Colonic mucosa (tissue), 4 donors: ENCODE data around the gene SPATA20. TPM values are rescaled to one million over a fixed set of nuclear protein-coding genes. Genes with fewer than 3 reads are reported as not detected.

ENCODE experiments used
- DNase-seq: peaks from one replicate; pipeline ENCODE4 v3.0.0-alpha.2; 2020
- H3K27ac ChIP-seq: fragments of 200-600 bp; one replicate; pipeline ENCODE4 v1.8.0; 2021
- H3K27me3 ChIP-seq: fragments of 200-600 bp; one replicate; pipeline ENCODE4 v1.8.0; 2021
- H3K36me3 ChIP-seq: fragments of 200-600 bp; one replicate; pipeline ENCODE4 v1.8.0; 2021
- H3K4me1 ChIP-seq: fragments of 200-600 bp; one replicate; pipeline ENCODE4 v1.8.0; 2021; ENCODE audit warnings: mild to moderate bottlenecking
- H3K4me3 ChIP-seq: fragments of 200-600 bp; one replicate; pipeline ENCODE4 v1.8.0; 2021
- H3K9ac ChIP-seq, 2 donors: one replicate each; pipeline ENCODE4 v1.7.0; 2013; ENCODE audit warnings: control low read depth in 2 of 2, low read depth in 2 of 2, low read length in 2 of 2
- H3K9me3 ChIP-seq: fragments of 200-600 bp; one replicate; pipeline ENCODE4 v1.8.0; 2021
- CTCF ChIP-seq: fragments of 200-600 bp; IDR thresholded peaks from one replicate; pipeline ENCODE4 v1.8.0; 2022; ENCODE audit warnings: antibody characterized with exemption, mild to moderate bottlenecking
- intact Hi-C: fragments of 100-400 bp; cut with DNase I; formaldehyde crosslinking; loops from one replicate; pipeline ENCODE4 v1.14.1; 2022
- total RNA-seq, 2 donors: library from RNA; stranded (reverse); fragmentation: NEBNext Ultra II Directional in 1 of 2; extraction: Animal tissue kit (Norgen Biotek cat#: 25700) in 1 of 2; gene quantifications; one replicate each; pipeline ENCODE4 v1.2.1, GENCODE V29; 2021
- donor health status: healthy.
- donor health status: DM: no; HTN: no; CAD: no.
- donor health status: DM: no; HTN: no; CAD: no.

SPATA20 gene
- total RNA-seq, 2 donors from 2014 or later: 41.6 to 53.1 TPM

- Histone ChIP-seq H3K4me1 (no peaks in the 10 kb centered on the region), H3K4me3 (no peak overlapping the region), H3K9me3 (no peaks in the 10 kb centered on the region), H3K27me3 (peaks cover 4% of the 10 kb centered on the region), H3K36me3 (no peaks in the 10 kb centered on the region), H3K9ac (no peak overlapping the region), H3K27ac (no peak overlapping the region)
- intact Hi-C loops: no loop called here
- DNase-seq: no peak
- no peak for TF ChIP-seq CTCF
Observed at GRCh38 chr17:50570528-50570927, 23.6 kb downstream of the SPATA20 start.

GRCh38 chr17:50571681-50572080 is 24.7 kb downstream of the SPATA20 start:
- intact Hi-C loops: no loop called here
- Histone ChIP-seq H3K36me3 (no peaks in the 10 kb centered on the region), H3K27me3 (no peaks in the 10 kb centered on the region), H3K4me1 (no peaks in the 10 kb centered on the region), H3K27ac (no peak overlapping the region), H3K9me3 (no peaks in the 10 kb centered on the region), H3K9ac (no peak overlapping the region), H3K4me3 (no peak overlapping the region)
- no peak for TF ChIP-seq CTCF
- DNase-seq: no peak

GRCh38 chr17:50572541-50572940 is 25.6 kb downstream of the SPATA20 start:
- no peaks in the 10 kb centered on the region for H3K9me3 ChIP-seq
- H3K4me3 ChIP-seq: no peak overlapping the region
- no peaks in the 10 kb centered on the region for H3K36me3 ChIP-seq
- TF ChIP-seq CTCF: no peak
- H3K27ac ChIP-seq: no peak overlapping the region
- no peak overlapping the region for H3K9ac ChIP-seq
- no peaks in the 10 kb centered on the region for H3K27me3 ChIP-seq
- intact Hi-C loops: no loop called here
- no peak for DNase-seq
- no peaks in the 10 kb centered on the region for H3K4me1 ChIP-seq

GRCh38 chr17:50573866-50574611 is 27.1 kb downstream of the SPATA20 start:
- no peak for DNase-seq
- TF ChIP-seq CTCF: no peak
- Histone ChIP-seq H3K9ac (no peak overlapping the region), H3K27me3 (no peaks in the 10 kb centered on the region), H3K36me3 (no peaks in the 10 kb centered on the region), H3K27ac (no peak overlapping the region), H3K4me1 (no peaks in the 10 kb centered on the region), H3K9me3 (no peaks in the 10 kb centered on the region), H3K4me3 (no peak overlapping the region)
- intact Hi-C loops: no loop called here

GRCh38 chr17:50575581-50576210 is 28.7 kb downstream of the SPATA20 start:
- H3K4me1 ChIP-seq: no peaks in the 10 kb centered on the region

More at GRCh38 chr17:50575581-50576210, 28.7 kb downstream of the SPATA20 start:
- H3K27me3 ChIP-seq: no peaks in the 10 kb centered on the region
- no peak overlapping the region for H3K4me3 ChIP-seq
- DNase-seq: no peak
- no peak overlapping the region for H3K9ac ChIP-seq
- intact Hi-C loops: no loop called here
- no peak overlapping the region for H3K27ac ChIP-seq
- H3K9me3 ChIP-seq: no peaks in the 10 kb centered on the region
- H3K36me3 ChIP-seq: no peaks in the 10 kb centered on the region
- no peak for TF ChIP-seq CTCF
